EH (cell line): Measurements from ENCODE around the gene TMEM214.

ENCODE experiments used
- DNase-seq: peaks from one replicate; pipeline ENCODE4 v3.0.0-alpha.2; 2015; ENCODE audit warnings: low read depth

Gene TMEM214

GRCh38 chr2:27085062-27085672 is 52.4 kb downstream of the TMEM214 start:
- no peak for DNase-seq

GRCh38 chr2:27085673-27086089 is 52.9 kb downstream of the TMEM214 start:
- peak; percentile 76 for DNase-seq

- DNase-seq = peak; percentile 91
Measured at GRCh38 chr2:27086090-27086723, 53.4 kb downstream of the TMEM214 start.

GRCh38 chr2:27086724-27087593 is 54.2 kb downstream of the TMEM214 start, which contains the start of gene KHK:
TSS of gene KHK (plus strand) at chr2:27086772. CDS start at chr2:27087260, 488 bp downstream.
- peak; percentile 43 for DNase-seq

GRCh38 chr2:27087823-27088410 is 55.2 kb downstream of the TMEM214 start:
- no peak for DNase-seq

GRCh38 chr2:27088634-27089033 is 55.9 kb downstream of the TMEM214 start:
- no peak for DNase-seq

- no peak for DNase-seq
Measured at GRCh38 chr2:27089111-27089954, 56.6 kb downstream of the TMEM214 start.
